K562 treated with DMSO at 1 percent for 12 hours (cell line): Measurements from ENCODE around the gene MYOZ2. TPM values are rescaled to one million over a fixed set of nuclear protein-coding genes. Genes with fewer than 3 reads are reported as not detected.

Experiments
- total RNA-seq: library from RNA; unstranded; fragments of 300-600 nt; gene quantifications from 2 replicates; pipeline ENCODE4 v1.2.3, GENCODE V29; 2022; ENCODE audit not compliant: insufficient read depth

The MYOZ2 gene
- total RNA-seq: not detected in 2 replicates

DNA sequence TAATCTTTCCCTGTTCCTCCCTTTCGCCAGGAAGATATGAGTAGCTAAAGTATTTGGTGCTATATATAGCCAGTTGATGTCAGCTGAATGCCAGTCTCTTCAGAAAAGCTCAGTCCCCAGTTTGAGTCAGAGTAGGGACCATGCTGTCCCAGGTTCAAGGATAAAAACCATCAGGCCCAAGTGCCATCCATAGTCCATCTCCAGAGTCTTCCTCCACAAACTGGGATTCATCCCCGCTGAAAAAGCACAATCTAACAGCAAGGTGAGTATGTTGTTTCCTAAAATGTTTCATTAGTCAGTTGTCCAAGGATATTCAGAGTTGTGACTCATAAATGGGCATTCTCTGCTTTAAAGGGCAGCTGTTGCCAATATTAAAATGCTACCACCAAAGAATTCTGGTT lies at the start of gene MYOZ2:
TSS of gene MYOZ2 (plus strand) at position 112 of the 401 bp plus-strand sequence. CDS start 694 bp downstream, outside the sequence.

GRCh38 chr4:119212234-119212963 lies 76.8 kb downstream of the MYOZ2 start, which contains the start of gene USP53:
USP53 (plus strand) TSS chr4:119212713; CDS start chr4:119239760, 27,047 bp downstream.

Other genes starting within 250 kb of the MYOZ2 start
- gene SYNPO2, start 247.0 kb upstream of the MYOZ2 start, total RNA-seq: 0.05 and 0.13 TPM in 2 replicates
- 2.6 and 10.5 TPM in 2 replicates for gene USP53, start 76.9 kb downstream of the MYOZ2 start, total RNA-seq
- not detected in 2 replicates for gene FABP2, start 186.3 kb downstream of the MYOZ2 start, total RNA-seq